Cerebellar cortex (tissue), 1 donor: ENCODE data around the gene CTU2.

Source experiments
- DNase-seq: peaks from one replicate; pipeline ENCODE4 v3.0.0-alpha.2; 2015; ENCODE audit warnings: low spot score

Gene CTU2

GRCh38 chr16:88697116-88697830 lies 9.0 kb upstream of the CTU2 start:
- DNase-seq = no peak

GRCh38 chr16:88697831-88698615 lies 8.3 kb upstream of the CTU2 start:
- DNase-seq = no peak

GRCh38 chr16:88698646-88699045 lies 7.7 kb upstream of the CTU2 start:
- no peak for DNase-seq

GRCh38 chr16:88699180-88699579 lies 7.1 kb upstream of the CTU2 start:
- no peak for DNase-seq

GRCh38 chr16:88700322-88700635 lies 6.0 kb upstream of the CTU2 start:
- DNase-seq = no peak

GRCh38 chr16:88700636-88701482 lies 5.4 kb upstream of the CTU2 start:
- DNase-seq = no peak

GRCh38 chr16:88701581-88702370 lies 4.5 kb upstream of the CTU2 start:
- no peak for DNase-seq

- no peak for DNase-seq
Observed at GRCh38 chr16:88702371-88703210, 3.7 kb upstream of the CTU2 start.

GRCh38 chr16:88703486-88704309 lies 2.6 kb upstream of the CTU2 start:
- no peak for DNase-seq

- no peak for DNase-seq
Observed at GRCh38 chr16:88705076-88705684, 1.1 kb upstream of the CTU2 start.

GRCh38 chr16:88705801-88706228 lies 488 bp upstream of the CTU2 start:
- no peak for DNase-seq

- DNase-seq = no peak
Observed at GRCh38 chr16:88706965-88707826, 893 bp downstream of the CTU2 start.

GRCh38 chr16:88710556-88710955 lies 4.3 kb downstream of the CTU2 start:
- DNase-seq = no peak

- DNase-seq = no peak
Observed at GRCh38 chr16:88711750-88712340, 5.5 kb downstream of the CTU2 start.

- no peak for DNase-seq
Observed at GRCh38 chr16:88712362-88712979, 6.2 kb downstream of the CTU2 start.

GRCh38 chr16:88713054-88713453 lies 6.8 kb downstream of the CTU2 start:
- no peak for DNase-seq

GRCh38 chr16:88713568-88714419 lies 7.5 kb downstream of the CTU2 start:
- no peak for DNase-seq
